Heart right ventricle (tissue), 16 donors: ENCODE measurements around the gene BLTP1. TPM values are rescaled to one million over a fixed set of nuclear protein-coding genes. Genes with fewer than 3 reads are reported as not detected.

ENCODE experiments used
- ATAC-seq, 8 donors: fragments of 200-7000 bp; cut with Tn5 transposase; one replicate each; pipeline ENCODE4 v1.9.1; 2020; ENCODE audit warnings: mild to moderate bottlenecking in 8 of 8, moderate library complexity in 8 of 8, moderate number of reproducible peaks in 1 of 8
- DNase-seq, 2 donors: peaks; one replicate each; pipeline ENCODE4 v3.0.0-alpha.2; 2020
- H3K27ac ChIP-seq, 10 donors: fragments of 200-600 bp; sonication (generic) in 2 of 10; one replicate each; pipeline versions ENCODE4 v1.5.0 to v1.8.0; 2020 to 2022; ENCODE audit warnings: mild to moderate bottlenecking in 3 of 10
- H3K27me3 ChIP-seq, 7 donors: fragments of 200-600 bp; one replicate each; pipeline ENCODE4 v1.8.0; 2021 to 2022; ENCODE audit warnings: mild to moderate bottlenecking in 2 of 7
- H3K36me3 ChIP-seq, 9 donors: fragments of 200-600 bp; sonication (generic) in 1 of 9; one replicate each; pipeline versions ENCODE4 v1.5.0 to v1.8.0; 2020 to 2022; ENCODE audit warnings: mild to moderate bottlenecking in 2 of 9
- H3K4me1 ChIP-seq, 9 donors: fragments of 200-600 bp; sonication (generic) in 1 of 9; one replicate each; pipeline versions ENCODE4 v1.5.0 to v1.8.0; 2020 to 2022; ENCODE audit warnings: mild to moderate bottlenecking in 4 of 9
- H3K4me3 ChIP-seq, 10 donors: fragments of 200-600 bp; sonication (generic) in 2 of 10; one replicate each; pipeline versions ENCODE4 v1.5.0 to v1.8.0; 2020 to 2022; ENCODE audit warnings: mild to moderate bottlenecking in 7 of 10, moderate library complexity in 2 of 10
- H3K9me3 ChIP-seq, 11 donors: fragments of 200-600 bp in 10 of 11; sonication (generic) in 2 of 11; one replicate each; pipeline versions ENCODE4 v1.5.0 to v1.8.0; 2013 to 2022; ENCODE audit warnings: mild to moderate bottlenecking in 2 of 11, control low read depth in 1 of 11, moderate library complexity in 1 of 11
- WGBS, 2 donors: extraction: QIAGEN DNeasy Blood & Tissue Kit; methylation state at CpG; one replicate each; pipeline ENCODE4 v1.1.7; 2013; ENCODE audit warnings: inconsistent platforms in 1 of 2; 5-methylcytosine and 5-hydroxymethylcytosine counted together
- intact Hi-C, 10 donors: fragments of 100-400 bp; cut with DNase I; formaldehyde crosslinking; loops; one replicate each; pipeline versions ENCODE4 v1.11.1 to v1.14.2; 2022
- polyA plus RNA-seq, 2 donors: library from polyadenylated mRNA; stranded (reverse); fragments of 200-250 nt; gene quantifications; one replicate each; pipeline ENCODE4 v1.2.3, GENCODE V29; 2013
- total RNA-seq, 10 donors: library from RNA; stranded (reverse); fragmentation: NEBNext Ultra II Directional in 3 of 10; extraction: Animal tissue kit (Norgen Biotek cat#: 25700) in 3 of 10; gene quantifications; one replicate each; pipeline versions ENCODE4 v1.2.1 to v1.2.4, GENCODE V29; 2021 to 2023
- TF ChIP-seq, protein P1 (sequence below), 9 donors: fragments of 200-600 bp; sonication (generic) in 2 of 9; IDR thresholded peaks; one replicate each; pipeline versions ENCODE4 v1.5.0 to v1.8.0; 2021 to 2022; ENCODE audit warnings: antibody characterized with exemption in 9 of 9, mild to moderate bottlenecking in 5 of 9, moderate library complexity in 1 of 9
- donor health status: Arrhythmogenic right ventricular cardiomyopathy.
- donor health status: ischemic (EF 13 %, LVEDD 7.1; RV severe dilation, severe dysfunction).
- donor health status: healthy with polysubstance abuse.
- donor health status: DM: no; HTN: yes; CAD: no.
- donor health status: DM: no; HTN: no; CAD: no.
- donor health status: ischemic (EF 25% LVEDD 6.9; RV normal size, moderate dysfunction).
- donor health status: ischemic (EF 25% LVEDD 5.7; RV mildly dilated, moderate dysfunction).
- donor health status: healthy.
- donor health status: DM: yes; HTN: yes; CAD: no.
- donor health status: Ischemic cardiomyopathy.
- donor health status: ischemic (EF 35%, LVEDD 5.7; RV mildly dilated, moderate dysfunction).
- donor health status: nonischemic (EF 11% LVEDD 7.7; RV severe dilation, severe dysfunction).
- donor health status: DM: yes; HTN: yes; CAD: no.
- donor health status: PGD.
- donor health status: ischemic (EF 29% LVEDD 5.4; RV normal size, mild dysfunction).
- donor health status: nonischemic (EF 23%, LVEDD 6.1; RV moderate dilation, normal function).

BLTP1 gene
- total and polyA plus RNA-seq, 12 donors = 10.6 to 49.8 (median 40.0) TPM

DNA sequence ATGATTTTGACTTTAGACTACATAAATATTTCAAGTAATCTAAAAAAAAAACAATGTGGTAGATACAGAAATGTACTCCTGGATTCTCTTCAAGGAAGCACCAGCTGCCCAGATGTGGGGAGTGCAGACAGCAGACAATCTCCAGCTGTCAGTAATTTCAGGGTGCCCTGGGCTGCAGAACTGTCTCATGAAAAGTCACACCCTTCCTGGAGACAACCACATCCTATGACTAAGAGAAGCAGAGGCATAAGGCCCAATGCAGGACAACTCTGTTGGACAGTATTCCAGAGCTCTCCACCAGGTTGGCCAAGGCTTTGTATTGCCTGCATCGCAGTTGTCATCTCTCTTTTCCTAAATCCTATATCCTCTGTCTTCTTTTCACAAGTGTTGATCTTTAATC is 34.4 kb upstream of the BLTP1 start:
- Histone ChIP-seq H3K4me3 (no peak overlapping the region), H3K9me3 (peaks cover 0 to 12% (median 0%) of the 10 kb centered on the region in 11 donors), H3K36me3 (no peaks in the 10 kb centered on the region), H3K27me3 (no peaks in the 10 kb centered on the region), H3K4me1 (peaks cover 0 to 7% (median 0%) of the 10 kb centered on the region in 9 donors), H3K27ac (no peak overlapping the region)
- ATAC-seq (no peak), DNase-seq (no peak)
- WGBS, 2 donors = 82 to 85% methylated on average over 1 of the region's 1 CpG
- intact Hi-C loops = no loop called here
- TF ChIP-seq, protein P1, sequence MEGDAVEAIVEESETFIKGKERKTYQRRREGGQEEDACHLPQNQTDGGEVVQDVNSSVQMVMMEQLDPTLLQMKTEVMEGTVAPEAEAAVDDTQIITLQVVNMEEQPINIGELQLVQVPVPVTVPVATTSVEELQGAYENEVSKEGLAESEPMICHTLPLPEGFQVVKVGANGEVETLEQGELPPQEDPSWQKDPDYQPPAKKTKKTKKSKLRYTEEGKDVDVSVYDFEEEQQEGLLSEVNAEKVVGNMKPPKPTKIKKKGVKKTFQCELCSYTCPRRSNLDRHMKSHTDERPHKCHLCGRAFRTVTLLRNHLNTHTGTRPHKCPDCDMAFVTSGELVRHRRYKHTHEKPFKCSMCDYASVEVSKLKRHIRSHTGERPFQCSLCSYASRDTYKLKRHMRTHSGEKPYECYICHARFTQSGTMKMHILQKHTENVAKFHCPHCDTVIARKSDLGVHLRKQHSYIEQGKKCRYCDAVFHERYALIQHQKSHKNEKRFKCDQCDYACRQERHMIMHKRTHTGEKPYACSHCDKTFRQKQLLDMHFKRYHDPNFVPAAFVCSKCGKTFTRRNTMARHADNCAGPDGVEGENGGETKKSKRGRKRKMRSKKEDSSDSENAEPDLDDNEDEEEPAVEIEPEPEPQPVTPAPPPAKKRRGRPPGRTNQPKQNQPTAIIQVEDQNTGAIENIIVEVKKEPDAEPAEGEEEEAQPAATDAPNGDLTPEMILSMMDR (IDR thresholded peaks at IDR 0.05) = no peak

DNA sequence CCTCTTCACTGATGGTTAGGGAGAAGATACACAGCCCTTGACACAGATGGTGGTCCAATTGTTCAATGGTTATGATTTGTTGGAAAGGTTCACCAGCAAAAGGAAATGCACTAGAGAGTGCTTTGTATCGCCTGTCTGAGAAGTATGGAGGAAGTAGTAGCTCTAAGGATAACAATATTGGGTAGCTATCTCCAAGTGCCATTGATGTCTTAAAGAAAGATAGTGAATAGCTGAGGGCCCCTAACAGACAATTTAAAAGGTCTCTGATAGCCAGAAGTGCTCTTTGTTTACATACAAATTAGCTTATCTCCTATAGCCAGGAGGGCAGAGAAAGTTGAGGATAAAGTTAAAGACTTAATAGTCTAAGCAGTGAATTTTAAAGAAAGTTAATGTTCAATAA is 33.9 kb upstream of the BLTP1 start:
- Histone ChIP-seq H3K27ac (no peak overlapping the region), H3K4me3 (no peak overlapping the region), H3K27me3 (no peaks in the 10 kb centered on the region), H3K36me3 (no peaks in the 10 kb centered on the region), H3K4me1 (peaks cover 0 to 7% (median 0%) of the 10 kb centered on the region in 9 donors), H3K9me3 (peaks cover 0 to 17% (median 3%) of the 10 kb centered on the region in 11 donors)
- TF ChIP-seq, protein P1 (IDR thresholded peaks at IDR 0.05) = no peak
- DNase-seq = no peak
- WGBS, 2 donors = 51 to 54% methylated on average over 1 of the region's 1 CpG
- ATAC-seq = no peak
- intact Hi-C loops = no loop called here

DNA sequence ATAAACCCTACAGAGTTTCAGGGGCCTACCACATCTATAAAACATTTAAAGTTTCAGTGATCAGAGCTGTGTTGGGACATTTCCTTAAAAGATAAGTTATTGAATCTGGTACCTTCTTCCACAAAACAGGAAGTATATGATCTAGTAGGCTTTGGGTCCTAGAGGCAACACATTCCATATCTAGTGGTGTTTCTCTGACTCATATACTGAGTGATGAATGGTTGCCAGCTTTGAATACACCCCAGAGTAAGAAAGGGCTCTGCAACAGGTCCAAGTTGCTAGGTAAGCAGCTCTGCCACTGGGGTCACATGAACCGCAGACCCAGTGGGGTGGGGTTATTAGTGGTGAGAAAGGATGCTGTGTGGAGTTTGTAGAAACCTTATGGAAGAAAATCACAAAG is 32.4 kb upstream of the BLTP1 start:
- intact Hi-C loops = no loop called here
- no peaks in the 10 kb centered on the region for H3K36me3 ChIP-seq
- TF ChIP-seq, protein P1 (IDR thresholded peaks at IDR 0.05) = no peak

DNA sequence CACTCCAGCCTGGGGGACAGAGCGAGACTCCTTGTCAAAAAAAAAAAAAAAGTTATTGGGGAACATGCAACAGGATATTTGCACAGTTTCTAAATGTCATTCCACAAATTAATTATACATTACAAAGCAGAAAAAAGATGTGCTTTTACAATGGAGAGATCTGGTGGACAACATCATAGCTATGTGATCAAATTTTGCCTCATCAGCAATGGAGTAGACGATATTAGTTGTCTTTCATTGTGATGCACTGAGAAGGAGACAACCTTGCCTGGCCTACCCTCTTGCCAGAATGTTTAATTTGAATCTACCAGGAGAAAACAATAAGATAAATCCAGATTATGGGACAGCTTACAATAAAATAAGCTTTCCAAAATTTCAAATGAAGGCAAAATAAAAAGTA is 30.5 kb upstream of the BLTP1 start:
- Histone ChIP-seq H3K36me3 (no peaks in the 10 kb centered on the region), H3K27me3 (no peaks in the 10 kb centered on the region), H3K4me1 (peaks cover 0 to 7% (median 0%) of the 10 kb centered on the region in 9 donors), H3K27ac (no peak overlapping the region), H3K9me3 (peaks cover 0 to 25% (median 5%) of the 10 kb centered on the region in 11 donors), H3K4me3 (no peak overlapping the region)
- intact Hi-C loops = no loop called here
- DNase-seq = no peak
- ATAC-seq = no peak
- TF ChIP-seq, protein P1 (IDR thresholded peaks at IDR 0.05) = no peak
- 91 to 94% methylated on average over 2 of the region's 2 CpGs for WGBS, 2 donors

More for the DNA sequence above, 32.4 kb upstream of the BLTP1 start:
- H3K4me3 ChIP-seq = no peak overlapping the region
- peaks cover 0 to 25% (median 5%) of the 10 kb centered on the region in 11 donors for H3K9me3 ChIP-seq
- WGBS, 2 donors = 92 to 99% methylated on average over 1 of the region's 1 CpG
- no peaks in the 10 kb centered on the region for H3K27me3 ChIP-seq
- peaks cover 0 to 7% (median 0%) of the 10 kb centered on the region in 9 donors for H3K4me1 ChIP-seq
- DNase-seq = no peak
- no peak overlapping the region for H3K27ac ChIP-seq
- no peak for ATAC-seq
